Left lung (tissue), 10 donors: Measurements from ENCODE around the gene MMAB. TPM values are rescaled to one million over a fixed set of nuclear protein-coding genes. Genes with fewer than 3 reads are reported as not detected.
A peak's percentile ranks its signal among the peaks of the same experiment; 100 is the strongest.

Source experiments
- ATAC-seq: fragments of 200-7000 bp; cut with Tn5 transposase; one replicate; pipeline ENCODE4 v1.9.1; 2020; ENCODE audit warnings: moderate library complexity
- DNase-seq, 4 donors: peaks; one replicate each; pipeline ENCODE4 v3.0.0-alpha.2; 2013 to 2020
- H3K27ac ChIP-seq, 2 donors: fragments of 200-600 bp; sonication (generic) in 1 of 2; one replicate each; pipeline versions ENCODE4 v1.5.0 to v1.8.0; 2020 to 2021
- H3K27me3 ChIP-seq, 2 donors: fragments of 200-600 bp; sonication (generic) in 1 of 2; one replicate each; pipeline versions ENCODE4 v1.5.0 to v1.8.0; 2020 to 2021
- H3K36me3 ChIP-seq, 2 donors: fragments of 200-600 bp; sonication (generic) in 1 of 2; one replicate each; pipeline versions ENCODE4 v1.5.0 to v1.8.0; 2020 to 2021
- H3K4me1 ChIP-seq, 2 donors: fragments of 200-600 bp; one replicate each; pipeline ENCODE4 v1.8.0; 2021
- H3K4me3 ChIP-seq, 2 donors: fragments of 200-600 bp; sonication (generic) in 1 of 2; one replicate each; pipeline versions ENCODE4 v1.5.0 to v1.8.0; 2020 to 2021; ENCODE audit warnings: mild to moderate bottlenecking in 1 of 2
- H3K9me3 ChIP-seq, 2 donors: fragments of 200-600 bp; sonication (generic) in 1 of 2; one replicate each; pipeline versions ENCODE4 v1.5.0 to v1.8.0; 2020 to 2021
- CTCF ChIP-seq, 2 donors: fragments of 200-600 bp; sonication (generic) in 1 of 2; IDR thresholded peaks; one replicate each; pipeline versions ENCODE4 v1.5.0 to v1.8.0; 2021; ENCODE audit warnings: antibody characterized with exemption in 2 of 2
- intact Hi-C, 2 donors: fragments of 100-400 bp; cut with DNase I; formaldehyde crosslinking; loops; one replicate each; pipeline versions ENCODE4 v1.11.2 to v1.14.2; 2022
- polyA plus RNA-seq, 6 donors: library from polyadenylated mRNA; unstranded; fragments of 120-200 nt; gene quantifications; one replicate each; pipeline ENCODE4 v1.2.1, GENCODE V29; 2013; ENCODE audit not compliant: insufficient read length in 6 of 6
- total RNA-seq, 2 donors: library from RNA; stranded (reverse); fragmentation: NEBNext Ultra II Directional; extraction: Animal tissue kit (Norgen Biotek cat#: 25700); gene quantifications; one replicate each; pipeline ENCODE4 v1.2.1, GENCODE V29; 2021
- donor health status: DM: no; HTN: yes; CAD: no.
- donor health status: DM: no; HTN: no; CAD: no.

The MMAB gene
- total and polyA plus RNA-seq, 8 donors = 24.9 to 76.1 (median 32.3) TPM

GRCh38 chr12:109544955-109545531 is 28.3 kb downstream of the MMAB start:
- DNase-seq (peak in 1 of 4 donors; percentile 70), ATAC-seq (peak; percentile 16)
- Histone ChIP-seq H3K36me3 (no peaks in the 10 kb centered on the region), H3K27ac (no peak overlapping the region), H3K4me3 (no peak overlapping the region), H3K4me1 (no peaks in the 10 kb centered on the region), H3K27me3 (peaks cover 0 to 30% of the 10 kb centered on the region in 2 donors), H3K9me3 (no peaks in the 10 kb centered on the region)
- intact Hi-C loops = no loop called here
- no peak for TF ChIP-seq CTCF (IDR thresholded peaks at IDR 0.05)

GRCh38 chr12:109542876-109543275 is 30.4 kb downstream of the MMAB start:
- H3K4me3 ChIP-seq = no peak overlapping the region
- H3K27me3 ChIP-seq = peaks cover 0 to 9% of the 10 kb centered on the region in 2 donors
- ATAC-seq (no peak), DNase-seq (no peak)
- H3K27ac ChIP-seq = no peak overlapping the region
- intact Hi-C loops = no loop called here
- H3K4me1 ChIP-seq = no peaks in the 10 kb centered on the region
- H3K36me3 ChIP-seq = peaks cover 0 to 2% of the 10 kb centered on the region in 2 donors
- no peak for TF ChIP-seq CTCF (IDR thresholded peaks at IDR 0.05)
- H3K9me3 ChIP-seq = no peaks in the 10 kb centered on the region

DNA sequence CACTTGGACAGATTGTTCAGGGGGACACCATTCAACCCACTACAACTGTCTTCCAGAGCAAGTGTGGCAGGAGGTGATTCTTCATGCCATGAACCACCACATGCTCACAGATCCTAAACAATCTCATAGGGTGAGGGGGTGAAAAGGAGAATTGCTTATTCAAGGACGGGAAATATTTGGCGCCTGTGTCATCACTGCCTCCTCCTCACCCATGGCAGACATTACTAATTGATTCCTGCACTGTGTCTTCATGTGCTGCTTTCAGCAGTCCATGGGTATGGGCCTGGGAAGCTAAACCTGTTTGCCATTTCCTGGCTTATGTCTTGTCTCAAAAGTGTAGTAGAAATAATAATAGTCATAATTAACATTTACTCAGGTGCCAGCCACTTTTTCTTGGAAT is 31.3 kb downstream of the MMAB start:
- Histone ChIP-seq H3K27me3 (peaks cover 0 to under 1% of the 10 kb centered on the region in 2 donors), H3K4me1 (no peaks in the 10 kb centered on the region), H3K4me3 (no peak overlapping the region), H3K9me3 (no peaks in the 10 kb centered on the region), H3K36me3 (peaks cover 0 to 10% of the 10 kb centered on the region in 2 donors), H3K27ac (no peak overlapping the region)
- ATAC-seq = no peak
- intact Hi-C loops = no loop called here
- no peak for DNase-seq
- TF ChIP-seq CTCF (IDR thresholded peaks at IDR 0.05) = no peak

- H3K4me3 ChIP-seq = no peak overlapping the region
- H3K9me3 ChIP-seq = no peaks in the 10 kb centered on the region
- H3K36me3 ChIP-seq = peaks cover 0 to 15% of the 10 kb centered on the region in 2 donors
- no peak for TF ChIP-seq CTCF (IDR thresholded peaks at IDR 0.05)
- no peak overlapping the region for H3K27ac ChIP-seq
- no peak for ATAC-seq
- H3K4me1 ChIP-seq = no peaks in the 10 kb centered on the region
- intact Hi-C loops = no loop called here
- no peak for DNase-seq
- no peaks in the 10 kb centered on the region for H3K27me3 ChIP-seq
Observed at GRCh38 chr12:109541413-109541726, 31.9 kb downstream of the MMAB start.

DNA sequence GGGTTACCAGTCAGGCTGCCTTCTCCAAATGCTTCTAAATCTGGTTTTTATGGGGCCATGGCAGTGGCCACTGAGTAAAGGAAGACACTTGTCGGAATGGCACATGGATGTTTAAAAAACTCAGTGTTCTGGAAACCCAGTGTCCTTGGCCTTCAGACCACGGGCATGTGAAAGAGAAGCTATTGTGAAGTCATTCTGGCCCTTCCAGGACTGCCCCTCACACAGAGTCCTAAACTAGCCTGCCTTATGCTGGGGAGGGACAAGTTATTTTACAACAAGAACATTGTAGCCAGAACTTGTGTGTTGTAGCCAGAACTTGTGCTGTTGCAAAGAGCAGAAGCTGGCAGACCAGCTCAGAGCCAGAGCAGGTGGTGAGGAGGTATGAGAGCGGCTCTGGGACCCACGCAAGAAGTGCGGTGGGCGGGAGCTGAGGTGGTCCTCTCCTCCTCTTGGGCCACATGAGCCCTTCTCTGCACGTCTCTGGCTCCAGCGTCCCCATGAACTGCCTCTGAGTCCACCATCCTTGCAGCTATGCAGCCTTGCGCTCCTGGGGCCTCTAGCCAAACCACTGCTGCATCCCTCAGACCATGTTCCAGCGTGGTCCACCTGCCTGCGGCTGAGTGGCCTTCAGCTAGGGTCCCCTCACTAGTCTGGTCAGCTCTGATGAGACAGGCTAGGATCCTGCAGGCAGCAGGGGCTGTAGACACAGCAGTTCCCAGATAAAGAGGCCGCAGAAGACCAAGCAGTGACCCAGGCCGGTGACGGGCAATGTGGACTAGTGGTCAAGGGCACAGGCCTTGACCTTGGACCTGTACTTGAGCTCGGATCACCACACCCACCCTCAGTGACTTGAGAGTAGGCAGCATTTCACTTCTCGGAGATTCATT is 32.5 kb downstream of the MMAB start:
- Histone ChIP-seq H3K9me3 (no peaks in the 10 kb centered on the region), H3K27ac (no peak overlapping the region), H3K4me3 (no peak overlapping the region), H3K36me3 (peaks cover 0 to 21% of the 10 kb centered on the region in 2 donors), H3K27me3 (no peaks in the 10 kb centered on the region), H3K4me1 (no peaks in the 10 kb centered on the region)
- TF ChIP-seq CTCF (IDR thresholded peaks at IDR 0.05) = no peak
- intact Hi-C loops = no loop called here
- ATAC-seq (no peak), DNase-seq (no peak)
